Measurements from ENCODE around the gene IPO5. TPM values are rescaled to one million over a fixed set of nuclear protein-coding genes. Genes with fewer than 3 reads are reported as not detected.

IPO5 gene
- polyA plus RNA-seq, 1 of the 3 experiments (the other 2 are of a cell fraction) = 77.1 TPM

DNA sequence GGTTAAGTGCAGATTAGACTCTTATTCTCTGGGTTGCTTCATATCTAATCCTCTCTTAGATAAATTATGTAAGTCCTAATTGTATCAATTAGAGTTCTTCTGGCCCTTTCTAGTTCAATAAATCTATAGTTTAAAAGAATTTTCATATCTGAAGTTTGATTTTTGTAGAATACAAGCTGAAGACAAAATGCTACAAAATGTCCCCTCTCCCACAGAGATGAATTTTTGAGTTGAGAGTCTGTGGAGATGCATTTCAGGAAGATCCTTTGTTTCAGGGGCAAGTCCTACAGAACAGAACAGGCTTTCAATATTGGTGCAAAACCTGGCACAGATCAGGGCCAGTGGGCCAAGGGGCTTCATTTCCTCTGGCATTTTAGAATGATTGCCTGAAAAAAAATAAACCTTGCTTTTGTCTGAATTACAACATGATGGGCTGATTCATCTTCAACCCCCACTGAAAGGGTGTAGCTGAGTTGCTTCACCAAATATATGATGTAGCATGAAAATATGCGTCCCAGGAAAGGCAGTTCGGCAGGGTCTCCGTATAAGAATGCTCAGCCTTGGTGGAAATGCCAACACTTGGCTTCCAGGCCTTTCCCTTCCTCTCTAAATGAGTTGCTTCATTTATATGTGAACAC lies 6.4 kb upstream of the IPO5 start (continued):
- TF ChIP-seq, protein P1, sequence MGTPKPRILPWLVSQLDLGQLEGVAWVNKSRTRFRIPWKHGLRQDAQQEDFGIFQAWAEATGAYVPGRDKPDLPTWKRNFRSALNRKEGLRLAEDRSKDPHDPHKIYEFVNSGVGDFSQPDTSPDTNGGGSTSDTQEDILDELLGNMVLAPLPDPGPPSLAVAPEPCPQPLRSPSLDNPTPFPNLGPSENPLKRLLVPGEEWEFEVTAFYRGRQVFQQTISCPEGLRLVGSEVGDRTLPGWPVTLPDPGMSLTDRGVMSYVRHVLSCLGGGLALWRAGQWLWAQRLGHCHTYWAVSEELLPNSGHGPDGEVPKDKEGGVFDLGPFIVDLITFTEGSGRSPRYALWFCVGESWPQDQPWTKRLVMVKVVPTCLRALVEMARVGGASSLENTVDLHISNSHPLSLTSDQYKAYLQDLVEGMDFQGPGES (IDR thresholded peaks at IDR 0.05; ENCODE audit: low read depth, low read length) = no peak
- TF ChIP-seq MXI1 (IDR thresholded peaks at IDR 0.05; ENCODE audit: low read depth, low read length) (no peak), ELF1 (IDR thresholded peaks at IDR 0.05) (no peak), RFX5 (IDR thresholded peaks at IDR 0.05; ENCODE audit: low read length) (no peak), GABPA (IDR thresholded peaks at IDR 0.05; ENCODE audit: low read depth) (no peak), NFIC (IDR thresholded peaks at IDR 0.05; ENCODE audit: borderline replicate concordance) (peak; percentile 59), SIN3A (IDR thresholded peaks at IDR 0.05; ENCODE audit: borderline replicate concordance, low read depth, low read length) (no peak), YY1 (IDR thresholded peaks at IDR 0.05; ENCODE audit: low read depth) (0 out of 2 replicates have a peak, but pooled peaks have one; percentile 34), TCF12 (IDR thresholded peaks at IDR 0.05) (peak; percentile 72; the same call in 1 of the 2 replicates), EP300 (IDR thresholded peaks at IDR 0.05; ENCODE audit: borderline replicate concordance in 1 of 2, low read depth in 1 of 2, low read length in 1 of 2) (peak in 1 of 2 experiments; percentile 56; a peak in 1 of 4 replicates)
- TF ChIP-seq, protein P2, sequence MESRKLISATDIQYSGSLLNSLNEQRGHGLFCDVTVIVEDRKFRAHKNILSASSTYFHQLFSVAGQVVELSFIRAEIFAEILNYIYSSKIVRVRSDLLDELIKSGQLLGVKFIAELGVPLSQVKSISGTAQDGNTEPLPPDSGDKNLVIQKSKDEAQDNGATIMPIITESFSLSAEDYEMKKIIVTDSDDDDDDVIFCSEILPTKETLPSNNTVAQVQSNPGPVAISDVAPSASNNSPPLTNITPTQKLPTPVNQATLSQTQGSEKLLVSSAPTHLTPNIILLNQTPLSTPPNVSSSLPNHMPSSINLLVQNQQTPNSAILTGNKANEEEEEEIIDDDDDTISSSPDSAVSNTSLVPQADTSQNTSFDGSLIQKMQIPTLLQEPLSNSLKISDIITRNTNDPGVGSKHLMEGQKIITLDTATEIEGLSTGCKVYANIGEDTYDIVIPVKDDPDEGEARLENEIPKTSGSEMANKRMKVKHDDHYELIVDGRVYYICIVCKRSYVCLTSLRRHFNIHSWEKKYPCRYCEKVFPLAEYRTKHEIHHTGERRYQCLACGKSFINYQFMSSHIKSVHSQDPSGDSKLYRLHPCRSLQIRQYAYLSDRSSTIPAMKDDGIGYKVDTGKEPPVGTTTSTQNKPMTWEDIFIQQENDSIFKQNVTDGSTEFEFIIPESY (IDR thresholded peaks at IDR 0.05; ENCODE audit: borderline replicate concordance, low read depth) = no peak
- TF ChIP-seq, protein P3, sequence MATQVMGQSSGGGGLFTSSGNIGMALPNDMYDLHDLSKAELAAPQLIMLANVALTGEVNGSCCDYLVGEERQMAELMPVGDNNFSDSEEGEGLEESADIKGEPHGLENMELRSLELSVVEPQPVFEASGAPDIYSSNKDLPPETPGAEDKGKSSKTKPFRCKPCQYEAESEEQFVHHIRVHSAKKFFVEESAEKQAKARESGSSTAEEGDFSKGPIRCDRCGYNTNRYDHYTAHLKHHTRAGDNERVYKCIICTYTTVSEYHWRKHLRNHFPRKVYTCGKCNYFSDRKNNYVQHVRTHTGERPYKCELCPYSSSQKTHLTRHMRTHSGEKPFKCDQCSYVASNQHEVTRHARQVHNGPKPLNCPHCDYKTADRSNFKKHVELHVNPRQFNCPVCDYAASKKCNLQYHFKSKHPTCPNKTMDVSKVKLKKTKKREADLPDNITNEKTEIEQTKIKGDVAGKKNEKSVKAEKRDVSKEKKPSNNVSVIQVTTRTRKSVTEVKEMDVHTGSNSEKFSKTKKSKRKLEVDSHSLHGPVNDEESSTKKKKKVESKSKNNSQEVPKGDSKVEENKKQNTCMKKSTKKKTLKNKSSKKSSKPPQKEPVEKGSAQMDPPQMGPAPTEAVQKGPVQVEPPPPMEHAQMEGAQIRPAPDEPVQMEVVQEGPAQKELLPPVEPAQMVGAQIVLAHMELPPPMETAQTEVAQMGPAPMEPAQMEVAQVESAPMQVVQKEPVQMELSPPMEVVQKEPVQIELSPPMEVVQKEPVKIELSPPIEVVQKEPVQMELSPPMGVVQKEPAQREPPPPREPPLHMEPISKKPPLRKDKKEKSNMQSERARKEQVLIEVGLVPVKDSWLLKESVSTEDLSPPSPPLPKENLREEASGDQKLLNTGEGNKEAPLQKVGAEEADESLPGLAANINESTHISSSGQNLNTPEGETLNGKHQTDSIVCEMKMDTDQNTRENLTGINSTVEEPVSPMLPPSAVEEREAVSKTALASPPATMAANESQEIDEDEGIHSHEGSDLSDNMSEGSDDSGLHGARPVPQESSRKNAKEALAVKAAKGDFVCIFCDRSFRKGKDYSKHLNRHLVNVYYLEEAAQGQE (IDR thresholded peaks at IDR 0.05; ENCODE audit: low read depth, low read length) = no peak
- TF ChIP-seq, protein P4, sequence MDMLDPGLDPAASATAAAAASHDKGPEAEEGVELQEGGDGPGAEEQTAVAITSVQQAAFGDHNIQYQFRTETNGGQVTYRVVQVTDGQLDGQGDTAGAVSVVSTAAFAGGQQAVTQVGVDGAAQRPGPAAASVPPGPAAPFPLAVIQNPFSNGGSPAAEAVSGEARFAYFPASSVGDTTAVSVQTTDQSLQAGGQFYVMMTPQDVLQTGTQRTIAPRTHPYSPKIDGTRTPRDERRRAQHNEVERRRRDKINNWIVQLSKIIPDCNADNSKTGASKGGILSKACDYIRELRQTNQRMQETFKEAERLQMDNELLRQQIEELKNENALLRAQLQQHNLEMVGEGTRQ (IDR thresholded peaks at IDR 0.05; ENCODE audit: borderline replicate concordance, low read depth, low read length) = no peak

All from SK-N-SH (cell line).